Activated CD4-positive, alpha-beta T cell treated with anti-CD3 and anti-CD28 coated beads, Interleukin-2, Interleukin-4, amounts not matched to agents 100 ng/mL and 50 ng/mL, durations not matched to agents 16 hours and 8 hours (primary cell): ENCODE measurements around the gene HERPUD1.

Experiments
- DNase-seq: peaks from one replicate; pipeline ENCODE4 v3.0.0-alpha.2; 2020; ENCODE audit warnings: low spot score

Gene HERPUD1

GRCh38 chr16:56910654-56911539 lies 21.0 kb upstream of the HERPUD1 start:
- no peak for DNase-seq

- no peak for DNase-seq
These were observed 20.0 kb upstream of the HERPUD1 start for GRCh38 chr16:56911771-56912571.

- no peak for DNase-seq
These were observed 18.9 kb upstream of the HERPUD1 start for GRCh38 chr16:56912746-56913708.

- no peak for DNase-seq
These were observed 17.0 kb upstream of the HERPUD1 start for GRCh38 chr16:56914896-56915295.

- no peak for DNase-seq
These were observed 16.4 kb upstream of the HERPUD1 start for GRCh38 chr16:56915336-56916119.

- peak; percentile 68 for DNase-seq
These were observed 15.2 kb upstream of the HERPUD1 start for GRCh38 chr16:56916571-56917403.

GRCh38 chr16:56918467-56919012 lies 13.4 kb upstream of the HERPUD1 start:
- no peak for DNase-seq

- DNase-seq = no peak
These were observed 12.7 kb upstream of the HERPUD1 start for GRCh38 chr16:56919099-56919800.

GRCh38 chr16:56921571-56921970 lies 10.4 kb upstream of the HERPUD1 start:
- DNase-seq = no peak

- no peak for DNase-seq
These were observed 8.4 kb upstream of the HERPUD1 start for GRCh38 chr16:56923481-56924091.

- DNase-seq = no peak
These were observed 4.5 kb upstream of the HERPUD1 start for GRCh38 chr16:56927471-56927870.

GRCh38 chr16:56929639-56930038 lies 2.3 kb upstream of the HERPUD1 start:
- no peak for DNase-seq

- DNase-seq = no peak
These were observed 1.3 kb upstream of the HERPUD1 start for GRCh38 chr16:56930486-56931270.

GRCh38 chr16:56931271-56931891 lies 561 bp upstream of the HERPUD1 start:
- DNase-seq = no peak

- DNase-seq = peak; percentile 54
These were observed 1.0 kb downstream of the HERPUD1 start for GRCh38 chr16:56932721-56933619.

GRCh38 chr16:56933828-56934598 lies 2.1 kb downstream of the HERPUD1 start:
- DNase-seq = no peak
